GM18508 (cell line): ENCODE data around the gene EHBP1L1.
A peak's percentile ranks its signal among the peaks of the same experiment; 100 is the strongest.

Experiments
- ATAC-seq: cut with Tn5 transposase; IDR thresholded peaks from one replicate; pipeline ENCODE4 v1.9.1; 2021; ENCODE audit warnings: moderate number of reproducible peaks; ENCODE audit not compliant: insufficient read depth, unreplicated experiment

EHBP1L1 gene

GRCh38 chr11:65611758-65612603, 36.1 kb downstream of the EHBP1L1 start:
- ATAC-seq: no peak

GRCh38 chr11:65612691-65613090, 36.8 kb downstream of the EHBP1L1 start:
- ATAC-seq: no peak

- ATAC-seq: no peak
These were observed 37.5 kb downstream of the EHBP1L1 start for GRCh38 chr11:65613091-65613928.

GRCh38 chr11:65615229-65615949, 39.5 kb downstream of the EHBP1L1 start, which contains the start of gene PCNX3:
Gene PCNX3 (plus strand): TSS chr11:65615776. CDS start chr11:65616312, 536 bp downstream.
- ATAC-seq: peak; percentile 63

- no peak for ATAC-seq
These were observed 40.2 kb downstream of the EHBP1L1 start for GRCh38 chr11:65615950-65616574.

- ATAC-seq: no peak
These were observed 40.7 kb downstream of the EHBP1L1 start for GRCh38 chr11:65616575-65617001.

- ATAC-seq: no peak
These were observed 41.4 kb downstream of the EHBP1L1 start for GRCh38 chr11:65617136-65617850.

- no peak for ATAC-seq
These were observed 42.3 kb downstream of the EHBP1L1 start for GRCh38 chr11:65617990-65618751.

GRCh38 chr11:65618763-65619162, 42.9 kb downstream of the EHBP1L1 start:
- no peak for ATAC-seq

GRCh38 chr11:65619281-65619928, 43.6 kb downstream of the EHBP1L1 start:
- ATAC-seq: no peak

GRCh38 chr11:65620666-65621065, 44.8 kb downstream of the EHBP1L1 start:
- ATAC-seq: no peak

GRCh38 chr11:65621460-65621859, 45.6 kb downstream of the EHBP1L1 start:
- no peak for ATAC-seq

- no peak for ATAC-seq
These were observed 46.2 kb downstream of the EHBP1L1 start for GRCh38 chr11:65622011-65622410.

GRCh38 chr11:65623177-65623576, 47.3 kb downstream of the EHBP1L1 start:
- no peak for ATAC-seq

GRCh38 chr11:65623852-65624616, 48.2 kb downstream of the EHBP1L1 start:
- no peak for ATAC-seq

GRCh38 chr11:65624931-65625627, 49.2 kb downstream of the EHBP1L1 start:
- ATAC-seq: no peak
